T-cell (primary cell): ENCODE measurements around the gene HSPA9. TPM values are rescaled to one million over a fixed set of nuclear protein-coding genes. Genes with fewer than 3 reads are reported as not detected.

Experiments used
- ATAC-seq, 4 experiments: fragments of 200-7000 bp in 3 of 4; fragments of 150-1000 bp in 1 of 4; cut with Tn5 transposase; replicated peaks in 1 of 4; 1 replicate in 3 of 4; 2 replicates in 1 of 4; pipeline ENCODE4 v1.10.0; 2021; ENCODE audit warnings: moderate library complexity in 3 of 4, mild to moderate bottlenecking in 2 of 4, moderate number of reproducible peaks in 1 of 4
- CTCF ChIA-PET, 2 donors: fragments of 300-600 bp; sonication (Branson Sonifier 250); formaldehyde crosslinking; loops; one replicate each; lab custom pipeline; 2022; ENCODE audit warnings: antibody characterized with exemption in 2 of 2; lab: Charles Lee
- POLR2A ChIA-PET, 2 donors: fragments of 300-600 bp; sonication (Branson Sonifier 250); formaldehyde crosslinking; loops; one replicate each; lab custom pipeline; 2022; ENCODE audit warnings: antibody characterized with exemption in 2 of 2; lab: Charles Lee
- DNase-seq, 35 experiments: peaks; one replicate each; pipeline versions ENCODE4 v3.0.0 to v3.0.0-alpha.2; 2013 to 2023
- H3K27ac ChIP-seq: one replicate; pipeline ENCODE4 v1.5.1; 2013; ENCODE audit warnings: low read length
- H3K27me3 ChIP-seq, 2 experiments: replicated peaks in 1 of 2; 1 replicate in 1 of 2; 2 replicates in 1 of 2; pipeline versions ENCODE4 v1.6.1 to v1.7.0; 2013; ENCODE audit warnings: low read length in 1 of 2, mixed read lengths in 1 of 2; ENCODE audit not compliant: control insufficient read depth in 2 of 2, insufficient read depth in 2 of 2; ENCODE audit errors: extremely low read depth in 1 of 2
- H3K36me3 ChIP-seq, 2 donors: 1 replicate in 1 of 2; 2 replicates in 1 of 2; pipeline versions ENCODE4 v1.6.1 to v1.7.0; 2013; ENCODE audit warnings: low read length in 1 of 2; ENCODE audit not compliant: control insufficient read depth in 2 of 2, insufficient read depth in 1 of 2; ENCODE audit errors: extremely low read depth in 1 of 2
- H3K4me1 ChIP-seq, 2 experiments: 1 replicate in 1 of 2; 2 replicates in 1 of 2; pipeline versions ENCODE4 v1.6.1 to v1.7.0; 2013; ENCODE audit warnings: low read length in 2 of 2, mixed read lengths in 1 of 2; ENCODE audit not compliant: insufficient read depth in 2 of 2, control insufficient read depth in 1 of 2; ENCODE audit errors: extremely low read depth in 1 of 2
- H3K4me3 ChIP-seq, 2 donors: 1 replicate in 1 of 2; 2 replicates in 1 of 2; pipeline versions ENCODE4 v1.5.1 to v1.7.0; 2013; ENCODE audit warnings: mild to moderate bottlenecking in 2 of 2, low read length in 1 of 2, moderate library complexity in 1 of 2; ENCODE audit not compliant: control insufficient read depth in 1 of 2; ENCODE audit errors: extremely low read depth in 1 of 2
- H3K9me3 ChIP-seq: 2 replicates; pipeline ENCODE4 v1.7.0; 2013
- H3K27ac Mint-ChIP-seq, 2 donors: one replicate each; pipeline ENCODE4 v1.8.0; 2020 to 2021; ENCODE audit warnings: mild to moderate bottlenecking in 2 of 2, mixed read lengths in 2 of 2
- H3K27me3 Mint-ChIP-seq, 2 donors: one replicate each; pipeline ENCODE4 v1.8.0; 2021 to 2022; ENCODE audit warnings: mixed read lengths in 2 of 2
- H3K36me3 Mint-ChIP-seq: one replicate; pipeline ENCODE4 v1.8.0; 2021; ENCODE audit warnings: mixed read lengths
- H3K4me1 Mint-ChIP-seq, 3 donors: one replicate each; pipeline ENCODE4 v1.8.0; 2020 to 2022; ENCODE audit warnings: mixed read lengths in 3 of 3, mild to moderate bottlenecking in 1 of 3
- H3K4me3 Mint-ChIP-seq, 3 donors: one replicate each; pipeline ENCODE4 v1.8.0; 2020 to 2022; ENCODE audit warnings: mild to moderate bottlenecking in 3 of 3, mixed read lengths in 3 of 3, moderate library complexity in 3 of 3
- H3K9me3 Mint-ChIP-seq, 3 donors: one replicate each; pipeline ENCODE4 v1.8.0; 2020 to 2022; ENCODE audit warnings: mixed read lengths in 3 of 3
- WGBS: methylation state at CpG from one replicate; pipeline ENCODE4 v1.1.5; 2013; ENCODE audit warnings: missing lambda C conversion rate; ENCODE audit not compliant: insufficient coverage; 5-methylcytosine and 5-hydroxymethylcytosine counted together
- total RNA-seq, 35 experiments: library from RNA in 6 of 35; stranded (reverse) in 6 of 35; fragments of 120-200 nt in 1 of 35; gene quantifications; one replicate each; pipeline versions ENCODE4 v1.2.1 to v1.2.4 and lab custom pipeline; 2013 to 2026

Gene HSPA9
- total RNA-seq, 5 donors from 2014 or later (not counting 1 experiment from before 2014, with no cell fraction given) = 148 to 299 (median 162) TPM

DNA sequence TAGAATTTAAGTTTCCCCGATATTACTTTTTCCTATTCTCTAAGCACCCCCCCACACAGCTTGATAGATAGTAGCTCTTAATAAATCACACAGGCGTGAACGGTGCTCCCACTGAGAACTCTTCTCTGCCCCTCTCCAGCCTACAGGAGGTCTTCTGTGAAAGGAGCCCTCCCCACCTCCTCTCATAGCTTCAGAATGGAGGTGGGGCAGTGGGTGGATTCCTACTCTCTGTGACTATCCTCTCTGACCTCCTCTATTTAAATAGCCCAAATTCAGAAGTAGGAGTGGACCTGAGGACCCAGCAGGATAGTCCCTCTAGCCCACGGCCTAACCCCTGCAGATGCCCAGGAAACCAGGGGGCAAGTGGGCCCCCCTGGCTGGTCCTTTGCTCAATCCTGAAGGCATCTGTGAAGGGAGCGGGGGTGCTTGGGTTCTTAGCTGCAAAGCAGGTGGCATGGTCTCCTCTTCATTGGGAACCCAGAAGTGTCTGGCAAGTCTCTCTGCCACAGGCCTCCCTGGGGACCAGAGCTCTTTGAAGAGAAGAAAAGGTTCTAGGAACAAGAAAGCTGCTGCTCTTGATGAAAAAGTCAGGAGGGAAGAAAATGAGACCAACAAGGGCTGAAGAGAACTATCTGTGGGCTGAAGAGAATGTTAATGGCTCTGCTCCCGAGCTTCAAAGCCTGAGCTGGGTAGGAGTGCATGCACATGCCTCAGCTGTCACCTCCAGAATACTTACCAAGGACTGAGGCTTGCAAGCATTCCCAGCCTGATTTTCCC lies 21.1 kb upstream of the HSPA9 start:
- no peak overlapping the region for H3K27ac ChIP-seq
- ChIA-PET CTCF (interaction anchor here in 1 of 2 donors (0.6 to 1.0 kb wide), 2 partner anchors 16 to 178 kb away, joined by 3 to 4 read pairs; no protein-coding TSS in a partner anchor), POLR2A (interaction anchor here in 1 of 2 donors (0.6 kb wide), 1 partner anchor 676 kb away, joined by 4 read pairs; no protein-coding TSS in a partner anchor)
- H3K9me3 ChIP-seq = no peaks in the 10 kb centered on the region
- Mint-ChIP-seq H3K9me3 (no peaks in the 10 kb centered on the region), H3K36me3 (no peaks in the 10 kb centered on the region), H3K4me3 (no peak overlapping the region), H3K27me3 (peaks cover 36 to 37% of the 10 kb centered on the region in 2 donors), H3K4me1 (no peaks in the 10 kb centered on the region), H3K27ac (no peak overlapping the region)
- WGBS = 79% methylated on average over 2 of the region's 6 CpGs
- peaks cover 0 to 40% of the 10 kb centered on the region in 2 experiments for H3K27me3 ChIP-seq
- no peaks in the 10 kb centered on the region for H3K4me1 ChIP-seq
- DNase-seq = no peak
- no peak overlapping the region for H3K4me3 ChIP-seq
- H3K36me3 ChIP-seq = no peaks in the 10 kb centered on the region
- ATAC-seq = no peak

DNA sequence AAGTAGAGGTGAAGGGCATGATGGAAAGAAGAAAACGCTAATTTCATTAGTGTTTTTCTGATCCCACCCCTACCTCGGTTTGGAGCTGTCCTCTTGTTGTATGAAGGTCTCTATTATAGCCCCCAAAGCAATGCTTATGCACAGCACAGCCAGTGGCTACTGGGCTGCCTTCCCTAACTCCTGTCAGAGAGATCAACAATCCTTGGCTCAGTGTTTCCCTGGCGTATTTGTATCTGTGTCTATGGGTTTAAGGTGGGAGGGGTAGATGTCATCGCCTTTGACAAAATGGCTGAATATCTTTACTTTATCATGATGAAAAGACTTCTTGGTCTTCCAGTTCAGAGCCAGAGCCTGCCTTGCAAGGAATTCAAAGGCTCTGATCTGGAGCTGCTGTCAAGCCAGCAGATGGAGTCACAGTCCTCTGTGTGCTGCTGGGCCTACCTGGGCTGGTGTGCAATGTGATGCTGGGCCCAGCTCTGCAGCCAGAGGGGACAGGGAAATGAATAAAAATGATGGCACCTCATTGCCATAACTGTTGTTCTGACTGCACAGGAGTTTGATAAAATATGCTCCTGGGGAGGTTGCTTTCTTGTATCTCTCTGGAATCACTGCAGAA lies 20.1 kb upstream of the HSPA9 start:
- Mint-ChIP-seq H3K36me3 (no peaks in the 10 kb centered on the region), H3K27ac (no peak overlapping the region), H3K27me3 (peaks cover 26 to 29% of the 10 kb centered on the region in 2 donors), H3K4me1 (no peaks in the 10 kb centered on the region), H3K9me3 (no peaks in the 10 kb centered on the region), H3K4me3 (no peak overlapping the region)
- ChIA-PET CTCF (interaction anchor here (0.6 to 0.9 kb wide), 2 partner anchors 16 to 179 kb away, joined by 3 to 4 read pairs; no protein-coding TSS in a partner anchor), POLR2A (no interaction called here)
- H3K4me3 ChIP-seq = no peak overlapping the region
- DNase-seq = no peak
- H3K36me3 ChIP-seq = no peaks in the 10 kb centered on the region
- no CpG with 5 or more reads among the region's 4 CpGs for WGBS
- H3K27ac ChIP-seq = no peak overlapping the region
- ATAC-seq = no peak
- H3K4me1 ChIP-seq = no peaks in the 10 kb centered on the region
- H3K9me3 ChIP-seq = no peaks in the 10 kb centered on the region
- peaks cover 0 to 32% of the 10 kb centered on the region in 2 experiments for H3K27me3 ChIP-seq

DNA sequence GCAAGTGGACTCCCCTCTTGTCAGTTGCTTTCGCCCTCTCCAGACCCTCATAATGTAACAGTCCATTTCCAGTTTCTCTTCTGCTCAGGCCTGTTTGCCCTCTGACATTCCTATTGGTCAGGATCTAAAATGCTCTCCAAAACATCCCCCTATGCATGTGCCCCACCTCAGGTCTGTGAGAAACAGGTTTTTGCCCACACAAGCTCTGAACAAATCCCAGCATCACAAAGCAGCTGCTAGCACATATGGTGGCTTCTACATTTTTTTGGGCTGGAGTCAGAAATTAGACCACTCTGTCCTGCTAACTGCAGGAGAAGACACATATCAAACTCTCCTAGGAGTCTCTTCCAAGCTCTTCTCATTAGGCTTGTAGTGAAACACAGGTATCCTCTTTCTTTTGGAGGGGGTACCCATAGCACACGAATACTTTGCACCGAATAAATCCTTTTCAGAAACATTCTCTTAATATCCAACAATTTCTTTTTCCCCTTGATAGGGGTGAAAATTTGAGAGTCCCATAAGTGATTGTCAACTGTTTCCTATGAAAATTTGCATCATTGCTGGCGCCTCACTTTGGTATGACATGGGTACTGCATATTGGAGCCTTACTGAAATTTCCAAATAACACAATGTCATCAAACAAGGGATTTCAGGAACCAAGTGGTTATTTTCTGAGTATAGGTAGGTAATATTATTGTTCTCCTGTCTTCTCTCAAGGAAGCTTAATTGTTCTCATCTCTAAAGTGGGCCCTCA lies 19.3 kb upstream of the HSPA9 start:
- Mint-ChIP-seq H3K27ac (no peak overlapping the region), H3K9me3 (no peaks in the 10 kb centered on the region), H3K36me3 (no peaks in the 10 kb centered on the region), H3K27me3 (peaks cover 20 to 26% of the 10 kb centered on the region in 2 donors), H3K4me3 (no peak overlapping the region), H3K4me1 (no peaks in the 10 kb centered on the region)
- ChIA-PET POLR2A (no interaction called here), CTCF (interaction anchor here (0.9 to 1.1 kb wide), 2 partner anchors 15 kb away, joined by 3 read pairs; no protein-coding TSS in a partner anchor)
- Histone ChIP-seq H3K36me3 (no peaks in the 10 kb centered on the region), H3K27ac (no peak overlapping the region), H3K9me3 (no peaks in the 10 kb centered on the region), H3K4me1 (no peaks in the 10 kb centered on the region), H3K4me3 (no peak overlapping the region), H3K27me3 (peaks cover 0 to 30% of the 10 kb centered on the region in 2 experiments)
- ATAC-seq (no peak), DNase-seq (no peak)
- 93% methylated on average over 1 of the region's 4 CpGs for WGBS

DNA sequence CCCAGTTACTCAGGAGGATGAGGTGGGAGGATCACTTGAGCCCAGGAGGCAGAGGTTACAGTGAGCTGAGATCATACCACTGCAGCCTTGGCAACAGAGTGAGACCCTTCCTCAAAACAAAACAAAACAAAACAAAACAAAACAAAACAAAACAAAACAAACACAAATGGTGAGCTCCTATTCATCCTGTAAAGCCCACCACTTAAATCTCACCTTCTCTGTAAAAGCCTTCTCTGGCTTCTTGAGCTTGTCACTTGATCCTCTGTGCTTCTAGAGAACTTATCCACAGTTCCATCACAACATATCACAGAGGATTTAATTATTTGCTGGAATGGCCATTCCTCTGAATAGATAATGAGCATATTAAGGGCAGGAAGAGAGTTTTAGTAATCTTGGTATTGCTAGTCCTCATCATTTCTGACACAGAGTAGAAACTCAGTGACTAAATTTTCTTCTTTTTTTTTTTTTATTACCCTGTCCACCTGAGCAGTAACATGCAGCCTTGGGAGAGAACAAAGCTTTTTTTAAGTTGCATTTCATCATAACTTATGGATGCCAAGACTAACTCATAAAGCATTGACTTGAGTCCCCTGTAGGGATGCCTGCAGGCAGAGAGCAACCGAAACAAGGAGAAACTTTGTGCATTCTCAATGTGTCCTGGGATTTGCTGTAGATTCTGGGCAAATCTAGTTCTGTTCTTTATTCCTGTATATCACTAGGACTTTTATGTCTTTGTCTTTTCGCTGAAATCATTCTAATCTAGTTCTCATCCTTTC lies 13.0 kb upstream of the HSPA9 start:
- ATAC-seq (no peak), DNase-seq (no peak)
- no peaks in the 10 kb centered on the region for H3K4me1 Mint-ChIP-seq
- WGBS = no CpG with 5 or more reads among the region's 2 CpGs
- H3K27me3 Mint-ChIP-seq = peaks cover 8 to 20% of the 10 kb centered on the region in 2 donors
- no peaks in the 10 kb centered on the region for H3K36me3 Mint-ChIP-seq
- ChIA-PET POLR2A (interaction anchor here in 1 of 2 donors (0.6 kb wide), 1 partner anchor 1328 kb away, joined by 4 read pairs; no protein-coding TSS in a partner anchor), CTCF (interaction anchor here in 1 of 2 donors (0.6 kb wide), 1 partner anchor 362 kb away, joined by 10 read pairs; no protein-coding TSS in a partner anchor)
- no peak overlapping the region for H3K27ac Mint-ChIP-seq
- H3K4me1 ChIP-seq = no peaks in the 10 kb centered on the region
- H3K4me3 Mint-ChIP-seq = no peak overlapping the region
- H3K27ac ChIP-seq = no peak overlapping the region
- no peak overlapping the region for H3K4me3 ChIP-seq
- no peaks in the 10 kb centered on the region for H3K9me3 Mint-ChIP-seq
- H3K27me3 ChIP-seq = peaks cover 0 to 8% of the 10 kb centered on the region in 2 experiments
- H3K9me3 ChIP-seq = no peaks in the 10 kb centered on the region
- H3K36me3 ChIP-seq = no peaks in the 10 kb centered on the region

DNA sequence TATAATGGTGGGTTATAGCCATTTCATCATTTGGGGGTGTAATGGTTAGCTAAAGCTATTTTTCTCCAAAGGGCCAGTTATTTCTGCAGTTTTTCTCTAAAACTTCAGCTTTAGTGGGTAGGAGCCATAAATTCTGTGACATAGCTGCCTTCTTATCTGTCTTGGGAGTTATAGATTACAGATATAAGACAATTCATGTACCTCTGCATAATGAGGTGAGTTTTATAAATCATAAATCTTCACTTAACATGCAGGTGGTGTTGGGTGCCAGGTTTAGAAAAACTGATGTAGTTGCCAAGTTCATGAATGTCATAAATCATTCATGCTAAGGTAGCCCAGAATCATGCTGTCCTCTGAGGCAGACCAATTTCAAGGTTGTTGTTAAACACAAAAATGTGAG lies 10.0 kb upstream of the HSPA9 start:
- no peaks in the 10 kb centered on the region for H3K4me1 ChIP-seq
- H3K9me3 ChIP-seq = no peaks in the 10 kb centered on the region
- DNase-seq = no peak
- ChIA-PET CTCF (interaction anchor here in 1 of 2 donors (0.7 kb wide), 1 partner anchor 232 kb away, joined by 3 read pairs; no protein-coding TSS in a partner anchor), POLR2A (no interaction called here)
- H3K27me3 ChIP-seq = peaks cover 0 to 6% of the 10 kb centered on the region in 2 experiments
- no peak overlapping the region for H3K4me3 ChIP-seq
- H3K36me3 Mint-ChIP-seq = no peaks in the 10 kb centered on the region
- ATAC-seq = no peak
- H3K36me3 ChIP-seq = no peaks in the 10 kb centered on the region
- no peak overlapping the region for H3K4me3 Mint-ChIP-seq
- H3K4me1 Mint-ChIP-seq = no peaks in the 10 kb centered on the region
- H3K27ac Mint-ChIP-seq = no peak overlapping the region
- H3K27me3 Mint-ChIP-seq = peaks cover 6 to 20% of the 10 kb centered on the region in 2 donors
- H3K9me3 Mint-ChIP-seq = no peaks in the 10 kb centered on the region
- H3K27ac ChIP-seq = no peak overlapping the region
